Effector memory CD4-positive, alpha-beta T cell (primary cell): ENCODE results near the gene STX8.
"Not testable (repeated sequence)": the region's sequence is repeated elsewhere in the genome, so short reads cannot be mapped to it uniquely, and the experiment has no call there.

Source experiments
- DNase-seq, 3 donors: peaks; one replicate each; pipeline ENCODE4 v3.0.0-alpha.2; 2020
- H3K27ac ChIP-seq: 2 replicates; pipeline ENCODE4 v1.7.0; 2013; ENCODE audit warnings: mild to moderate bottlenecking, low read length, moderate library complexity; ENCODE audit not compliant: insufficient read depth, poor library complexity, severe bottlenecking
- H3K27me3 ChIP-seq: replicated peaks from 2 replicates; pipeline ENCODE4 v1.7.0; 2013; ENCODE audit warnings: mild to moderate bottlenecking, low read length; ENCODE audit not compliant: insufficient read depth, control insufficient read depth, poor library complexity, severe bottlenecking
- H3K36me3 ChIP-seq: 2 replicates; pipeline ENCODE4 v1.7.0; 2013; ENCODE audit warnings: mild to moderate bottlenecking, low read length, moderate library complexity; ENCODE audit not compliant: control insufficient read depth, insufficient read depth
- H3K4me1 ChIP-seq: 2 replicates; pipeline ENCODE4 v1.7.0; 2013; ENCODE audit warnings: low read length, mild to moderate bottlenecking; ENCODE audit not compliant: control insufficient read depth, insufficient read depth, poor library complexity, severe bottlenecking
- H3K4me3 ChIP-seq: 2 replicates; pipeline ENCODE4 v1.7.0; 2013; ENCODE audit warnings: low read length, low read depth, mild to moderate bottlenecking; ENCODE audit not compliant: insufficient read depth, poor library complexity, severe bottlenecking
- H3K9me3 ChIP-seq: 2 replicates; pipeline ENCODE4 v1.7.0; 2013; ENCODE audit warnings: mild to moderate bottlenecking, low read length, moderate library complexity; ENCODE audit not compliant: control insufficient read depth

STX8 gene

DNA sequence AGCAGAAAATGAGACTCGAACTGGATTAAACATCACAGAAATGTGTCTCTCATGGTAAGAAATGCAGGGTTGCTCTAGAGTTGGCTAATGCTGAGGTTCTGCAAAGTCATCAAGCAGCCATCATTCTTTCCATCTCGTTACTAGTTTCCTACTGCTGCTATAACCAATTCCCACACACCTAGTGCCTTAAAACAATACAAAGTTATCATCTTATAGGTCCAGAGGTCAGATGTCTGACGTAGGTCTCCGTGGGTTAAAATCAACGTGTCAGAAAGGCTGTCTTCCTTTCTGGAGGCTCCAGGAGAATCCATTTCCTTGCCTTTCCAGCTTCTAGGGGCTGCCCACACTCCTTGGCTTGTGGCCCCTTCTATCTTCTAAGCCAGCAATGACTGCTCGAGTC, 118.6 kb downstream of the STX8 start:
- Histone ChIP-seq H3K9me3 (no peaks in the 10 kb centered on the region), H3K36me3 (no peaks in the 10 kb centered on the region), H3K4me1 (no peaks in the 10 kb centered on the region), H3K27me3 (no peaks in the 10 kb centered on the region), H3K27ac (no peak overlapping the region), H3K4me3 (no peak overlapping the region)
- DNase-seq: no peak

DNA sequence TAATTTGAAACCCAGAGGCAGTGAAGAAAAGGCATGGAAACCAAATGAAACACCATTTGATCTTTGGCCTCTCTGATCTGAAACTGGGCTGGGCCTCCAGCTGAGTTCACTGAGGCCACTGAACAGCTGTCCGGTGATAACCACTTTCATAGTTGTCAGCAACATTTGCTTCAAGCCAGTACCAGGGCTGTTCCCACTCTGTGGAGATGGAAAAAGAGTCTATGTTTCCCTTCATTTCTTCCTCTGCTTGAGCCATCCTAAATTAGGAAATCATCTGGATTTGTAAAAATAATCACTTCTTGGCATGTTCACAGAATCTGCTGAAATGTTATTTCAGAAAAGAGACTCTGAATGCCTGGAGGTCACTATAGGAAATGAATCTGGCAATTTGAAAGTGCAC, 119.3 kb downstream of the STX8 start:
- H3K27me3 ChIP-seq: no peaks in the 10 kb centered on the region
- no peaks in the 10 kb centered on the region for H3K9me3 ChIP-seq
- no peaks in the 10 kb centered on the region for H3K36me3 ChIP-seq
- no peak for DNase-seq
- no peaks in the 10 kb centered on the region for H3K4me1 ChIP-seq
- no peak overlapping the region for H3K27ac ChIP-seq
- no peak overlapping the region for H3K4me3 ChIP-seq

DNA sequence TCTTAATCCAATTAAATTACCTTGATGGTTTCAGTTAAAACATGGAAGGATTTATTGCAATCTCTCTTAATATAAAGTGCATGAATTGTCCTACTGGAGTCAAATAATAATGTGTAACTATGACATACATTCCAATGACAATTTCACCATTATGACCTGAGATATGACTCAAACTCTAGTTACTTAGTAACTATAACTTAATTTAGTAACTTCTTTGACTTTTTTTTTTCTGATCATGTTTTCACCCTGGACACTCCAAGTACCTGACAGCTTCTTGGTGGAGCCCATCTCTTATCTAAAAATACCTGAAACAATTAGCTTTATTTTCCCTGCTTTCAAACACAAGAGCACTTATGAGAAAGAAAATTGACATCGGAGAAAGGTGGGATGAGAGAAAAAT, 123.7 kb downstream of the STX8 start:
- no peak overlapping the region for H3K4me3 ChIP-seq
- no peaks in the 10 kb centered on the region for H3K9me3 ChIP-seq
- no peak for DNase-seq

DNA sequence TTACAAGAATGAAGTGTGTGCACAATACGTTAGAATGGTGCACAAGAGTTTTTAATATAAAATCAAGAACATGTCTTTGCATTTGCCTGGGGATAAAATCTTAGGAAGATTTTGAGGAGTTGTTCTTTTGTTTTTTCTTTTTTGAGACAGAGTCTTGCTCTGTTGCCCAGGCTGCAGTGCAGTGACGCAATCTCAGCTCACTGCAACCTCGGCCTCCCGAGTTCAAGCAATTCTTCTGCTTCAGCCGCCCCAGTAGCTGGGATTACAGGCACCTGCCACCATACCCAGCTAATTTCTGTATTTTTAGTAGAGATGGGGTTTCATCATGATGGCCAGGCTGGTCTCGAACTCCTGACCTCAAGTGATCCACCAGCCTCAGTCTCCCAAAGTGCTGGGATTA, 128.3 kb downstream of the STX8 start:
- H3K27me3 ChIP-seq, H3K36me3 ChIP-seq, H3K27ac ChIP-seq, H3K9me3 ChIP-seq, H3K4me1 ChIP-seq, H3K4me3 ChIP-seq, DNase-seq: not testable (repeated sequence)

More for the DNA sequence above, 123.7 kb downstream of the STX8 start:
- no peaks in the 10 kb centered on the region for H3K4me1 ChIP-seq
- H3K36me3 ChIP-seq: no peaks in the 10 kb centered on the region
- H3K27me3 ChIP-seq: no peaks in the 10 kb centered on the region
- no peak overlapping the region for H3K27ac ChIP-seq

DNA sequence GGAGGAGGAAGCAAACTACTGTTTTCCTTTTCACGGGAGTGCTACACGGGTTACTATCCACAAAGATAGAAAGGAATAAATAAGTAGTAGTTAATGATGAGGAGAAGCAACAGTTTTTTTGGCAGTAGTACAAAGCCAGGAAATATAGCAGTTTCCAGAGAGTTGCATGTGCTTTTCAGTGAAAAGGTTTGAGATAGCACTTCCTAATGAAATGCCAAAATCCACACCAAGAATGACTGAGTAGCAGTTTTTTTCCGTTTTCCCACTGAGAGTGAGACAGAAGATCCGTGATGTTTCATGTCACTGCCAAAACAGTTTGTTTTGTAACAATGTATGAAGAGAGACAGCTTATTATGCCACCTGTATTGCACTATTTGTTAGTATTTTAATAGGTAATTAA, 129.1 kb downstream of the STX8 start:
- Histone ChIP-seq H3K9me3 (no peaks in the 10 kb centered on the region), H3K27ac (no peak overlapping the region), H3K4me3 (no peak overlapping the region), H3K4me1 (no peaks in the 10 kb centered on the region), H3K36me3 (no peaks in the 10 kb centered on the region), H3K27me3 (no peaks in the 10 kb centered on the region)
- no peak for DNase-seq

DNA sequence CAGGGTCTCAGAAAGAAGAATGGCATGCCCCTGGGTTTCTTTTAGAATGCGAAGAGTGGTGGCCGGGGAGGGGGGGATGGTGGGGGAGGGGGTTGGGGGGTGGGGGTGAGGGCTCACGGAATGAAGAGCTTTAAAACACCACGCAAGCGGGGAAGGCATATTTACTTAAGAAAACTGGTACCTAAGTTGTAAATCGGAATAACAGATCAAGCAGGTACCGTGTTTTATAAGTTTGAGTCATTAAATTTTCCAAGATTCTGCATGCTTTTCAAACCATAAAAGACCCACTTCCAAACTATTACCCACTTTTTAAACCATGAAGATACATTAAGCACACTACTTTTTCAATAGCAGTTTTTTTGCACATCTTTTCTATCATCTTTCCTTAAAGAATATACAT, 130.2 kb downstream of the STX8 start:
- no peak for DNase-seq
- H3K27me3 ChIP-seq: no peaks in the 10 kb centered on the region
- H3K4me3 ChIP-seq: no peak overlapping the region
- H3K4me1 ChIP-seq: no peaks in the 10 kb centered on the region
- H3K27ac ChIP-seq: no peak overlapping the region
- H3K9me3 ChIP-seq: no peaks in the 10 kb centered on the region
- H3K36me3 ChIP-seq: no peaks in the 10 kb centered on the region

DNA sequence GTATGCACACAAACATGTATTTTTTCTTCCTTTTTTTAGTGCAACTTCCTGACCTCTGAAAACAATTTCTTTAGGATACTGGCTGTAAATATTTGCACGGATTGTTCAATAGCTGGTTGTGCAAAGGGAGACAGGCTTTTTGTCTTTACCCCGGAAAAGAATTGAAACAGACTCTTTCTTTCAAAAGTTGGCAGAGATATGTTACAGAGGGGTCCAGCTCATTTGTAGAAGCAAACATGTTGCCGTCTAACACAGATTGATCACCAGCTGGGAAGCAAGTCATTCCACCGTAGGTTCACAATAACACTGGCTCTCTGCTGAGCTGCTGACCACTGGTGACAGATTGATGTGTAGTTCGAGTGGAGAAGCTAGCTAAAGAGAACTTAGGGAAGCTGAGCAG, 130.9 kb downstream of the STX8 start:
- Histone ChIP-seq H3K9me3 (no peaks in the 10 kb centered on the region), H3K27me3 (no peaks in the 10 kb centered on the region), H3K4me1 (no peaks in the 10 kb centered on the region), H3K4me3 (no peak overlapping the region), H3K27ac (no peak overlapping the region), H3K36me3 (no peaks in the 10 kb centered on the region)
- DNase-seq: no peak

DNA sequence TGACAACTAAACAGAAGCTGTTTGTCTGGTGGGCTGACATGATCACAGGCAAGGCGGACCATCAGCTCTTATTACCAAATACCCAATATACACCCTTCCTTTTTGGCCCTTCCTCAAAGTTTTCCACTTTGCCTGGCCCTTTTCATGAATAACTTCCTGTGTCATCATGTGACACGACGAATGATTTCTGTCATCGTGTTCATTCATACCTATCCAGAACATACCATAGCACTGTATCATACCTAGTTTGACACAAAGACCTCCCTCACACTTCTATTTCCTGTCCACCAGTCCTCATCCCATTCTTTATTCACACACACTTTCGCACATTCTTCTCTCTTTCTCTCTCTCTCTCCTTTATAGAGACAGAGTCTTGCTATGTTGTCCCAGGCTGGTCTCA, 131.8 kb downstream of the STX8 start:
- H3K27ac ChIP-seq: no peak overlapping the region
- no peak overlapping the region for H3K4me3 ChIP-seq
- no peak for DNase-seq
- no peaks in the 10 kb centered on the region for H3K27me3 ChIP-seq
- no peaks in the 10 kb centered on the region for H3K36me3 ChIP-seq
- H3K9me3 ChIP-seq: no peaks in the 10 kb centered on the region
- H3K4me1 ChIP-seq: no peaks in the 10 kb centered on the region

DNA sequence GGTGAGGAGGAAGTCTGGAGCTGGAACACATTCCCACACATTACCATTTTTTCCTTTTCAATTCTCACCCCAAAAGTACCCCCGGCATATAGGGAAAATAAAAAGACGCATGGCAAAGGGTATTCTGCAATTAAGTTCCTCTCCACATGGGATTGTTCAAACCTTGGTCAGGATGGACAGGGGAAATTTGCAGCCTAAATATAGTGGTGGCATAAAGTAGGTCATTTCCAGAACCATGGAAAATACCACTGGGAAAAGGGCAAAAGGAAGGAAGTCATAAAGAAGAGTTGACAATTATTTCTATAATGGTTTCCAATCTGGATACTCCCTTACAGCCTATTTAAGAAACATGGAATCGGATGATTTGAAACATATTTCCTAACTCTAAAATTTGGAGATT, 135.8 kb downstream of the STX8 start:
- no peaks in the 10 kb centered on the region for H3K9me3 ChIP-seq
- H3K4me1 ChIP-seq: no peaks in the 10 kb centered on the region
- no peak overlapping the region for H3K4me3 ChIP-seq
- H3K27ac ChIP-seq: no peak overlapping the region
- no peaks in the 10 kb centered on the region for H3K27me3 ChIP-seq
- no peak for DNase-seq
- H3K36me3 ChIP-seq: no peaks in the 10 kb centered on the region

DNA sequence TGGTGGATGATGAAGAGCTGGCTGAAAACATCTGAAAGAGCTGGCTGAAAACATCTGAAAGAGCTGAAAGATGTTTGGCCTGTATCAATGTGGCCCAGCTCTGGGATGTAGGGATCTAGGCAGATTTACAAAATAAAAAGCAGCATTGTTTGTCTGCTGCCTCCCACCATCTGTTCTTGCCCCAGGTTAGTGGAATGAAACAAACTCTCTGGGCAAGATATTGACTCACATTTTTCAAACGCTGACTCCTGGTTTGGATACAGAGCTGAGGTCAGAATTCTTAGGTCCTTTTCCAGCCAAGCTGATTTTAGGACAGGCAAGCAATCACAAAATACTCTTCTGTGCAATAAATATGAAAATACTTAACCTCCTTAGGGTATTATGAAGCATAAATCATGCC, 139.0 kb downstream of the STX8 start:
- no peaks in the 10 kb centered on the region for H3K4me1 ChIP-seq
- no peaks in the 10 kb centered on the region for H3K27me3 ChIP-seq
- H3K9me3 ChIP-seq: no peaks in the 10 kb centered on the region
- no peak overlapping the region for H3K4me3 ChIP-seq
- no peak for DNase-seq
- no peak overlapping the region for H3K27ac ChIP-seq
- no peaks in the 10 kb centered on the region for H3K36me3 ChIP-seq

DNA sequence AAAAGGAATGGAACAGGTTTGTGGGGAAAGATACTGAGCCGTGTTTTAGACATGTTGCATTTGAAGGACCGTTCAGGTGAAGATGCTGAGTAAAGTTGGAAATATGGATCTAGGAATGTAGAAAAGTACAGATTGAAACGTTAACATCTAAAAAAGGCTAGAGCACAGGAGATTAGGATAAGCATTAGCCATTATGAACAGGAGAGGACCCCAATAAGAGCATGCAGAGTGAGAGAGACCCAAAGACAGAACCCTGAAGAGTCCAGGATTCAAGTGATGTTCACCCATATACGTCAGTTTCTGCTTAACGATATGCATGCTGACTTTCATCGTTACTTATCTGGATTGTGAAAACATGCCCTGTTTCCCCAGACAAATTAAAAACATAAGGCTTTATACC, 140.5 kb downstream of the STX8 start:
- no peaks in the 10 kb centered on the region for H3K36me3 ChIP-seq
- DNase-seq: no peak
- no peaks in the 10 kb centered on the region for H3K9me3 ChIP-seq
- H3K4me3 ChIP-seq: no peak overlapping the region
- no peaks in the 10 kb centered on the region for H3K4me1 ChIP-seq
- no peaks in the 10 kb centered on the region for H3K27me3 ChIP-seq
- H3K27ac ChIP-seq: no peak overlapping the region
